Kidney epithelial cell (primary cell): ENCODE data around the gene COL18A1. TPM values are rescaled to one million over a fixed set of nuclear protein-coding genes. Genes with fewer than 3 reads are reported as not detected.

Experiments used
- DNase-seq: peaks from one replicate; pipeline ENCODE4 v3.0.0-alpha.2; 2010; ENCODE audit warnings: low read depth
- H3K27me3 ChIP-seq: 2 replicates; pipeline ENCODE4 v1.6.0; 2011; ENCODE audit warnings: low read length; ENCODE audit not compliant: control insufficient read depth, insufficient read depth
- H3K36me3 ChIP-seq: 2 replicates; pipeline ENCODE4 v1.5.1; 2011; ENCODE audit warnings: low read length; ENCODE audit not compliant: control insufficient read depth, insufficient read depth
- H3K4me3 ChIP-seq: 2 replicates; pipeline ENCODE4 v1.5.1; 2011; ENCODE audit warnings: low read depth, mild to moderate bottlenecking, control low read depth, low read length
- total RNA-seq: library from RNA; depleted of rRNA; stranded (reverse); fragments of >200 nt; gene quantifications from 2 replicates; pipeline ENCODE4 v1.2.3, GENCODE V29; 2015
- TF ChIP-seq, protein P1 (sequence below): IDR thresholded peaks from 2 replicates; pipeline ENCODE4 v1.5.1; 2011; ENCODE audit warnings: mild to moderate bottlenecking, moderate library complexity, low read length, control low read depth, inconsistent platforms; ENCODE audit not compliant: insufficient read depth, poor library complexity, severe bottlenecking

Gene COL18A1
- total RNA-seq, 1 donor from 2014 or later = 808 TPM

GRCh38 chr21:45459171-45460010 lies 54.4 kb downstream of the COL18A1 start:
- Histone ChIP-seq H3K36me3 (peaks cover 3% of the 10 kb centered on the region), H3K4me3 (no peak overlapping the region), H3K27me3 (no peaks in the 10 kb centered on the region)
- TF ChIP-seq, protein P1, sequence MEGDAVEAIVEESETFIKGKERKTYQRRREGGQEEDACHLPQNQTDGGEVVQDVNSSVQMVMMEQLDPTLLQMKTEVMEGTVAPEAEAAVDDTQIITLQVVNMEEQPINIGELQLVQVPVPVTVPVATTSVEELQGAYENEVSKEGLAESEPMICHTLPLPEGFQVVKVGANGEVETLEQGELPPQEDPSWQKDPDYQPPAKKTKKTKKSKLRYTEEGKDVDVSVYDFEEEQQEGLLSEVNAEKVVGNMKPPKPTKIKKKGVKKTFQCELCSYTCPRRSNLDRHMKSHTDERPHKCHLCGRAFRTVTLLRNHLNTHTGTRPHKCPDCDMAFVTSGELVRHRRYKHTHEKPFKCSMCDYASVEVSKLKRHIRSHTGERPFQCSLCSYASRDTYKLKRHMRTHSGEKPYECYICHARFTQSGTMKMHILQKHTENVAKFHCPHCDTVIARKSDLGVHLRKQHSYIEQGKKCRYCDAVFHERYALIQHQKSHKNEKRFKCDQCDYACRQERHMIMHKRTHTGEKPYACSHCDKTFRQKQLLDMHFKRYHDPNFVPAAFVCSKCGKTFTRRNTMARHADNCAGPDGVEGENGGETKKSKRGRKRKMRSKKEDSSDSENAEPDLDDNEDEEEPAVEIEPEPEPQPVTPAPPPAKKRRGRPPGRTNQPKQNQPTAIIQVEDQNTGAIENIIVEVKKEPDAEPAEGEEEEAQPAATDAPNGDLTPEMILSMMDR = no peak
- no peak for DNase-seq

- no peak for DNase-seq
- no peak overlapping the region for H3K4me3 ChIP-seq
- H3K27me3 ChIP-seq = no peaks in the 10 kb centered on the region
- H3K36me3 ChIP-seq = peaks cover 3% of the 10 kb centered on the region
- TF ChIP-seq, protein P1 = no peak
Measured at GRCh38 chr21:45460011-45460565, 55.1 kb downstream of the COL18A1 start.

DNA sequence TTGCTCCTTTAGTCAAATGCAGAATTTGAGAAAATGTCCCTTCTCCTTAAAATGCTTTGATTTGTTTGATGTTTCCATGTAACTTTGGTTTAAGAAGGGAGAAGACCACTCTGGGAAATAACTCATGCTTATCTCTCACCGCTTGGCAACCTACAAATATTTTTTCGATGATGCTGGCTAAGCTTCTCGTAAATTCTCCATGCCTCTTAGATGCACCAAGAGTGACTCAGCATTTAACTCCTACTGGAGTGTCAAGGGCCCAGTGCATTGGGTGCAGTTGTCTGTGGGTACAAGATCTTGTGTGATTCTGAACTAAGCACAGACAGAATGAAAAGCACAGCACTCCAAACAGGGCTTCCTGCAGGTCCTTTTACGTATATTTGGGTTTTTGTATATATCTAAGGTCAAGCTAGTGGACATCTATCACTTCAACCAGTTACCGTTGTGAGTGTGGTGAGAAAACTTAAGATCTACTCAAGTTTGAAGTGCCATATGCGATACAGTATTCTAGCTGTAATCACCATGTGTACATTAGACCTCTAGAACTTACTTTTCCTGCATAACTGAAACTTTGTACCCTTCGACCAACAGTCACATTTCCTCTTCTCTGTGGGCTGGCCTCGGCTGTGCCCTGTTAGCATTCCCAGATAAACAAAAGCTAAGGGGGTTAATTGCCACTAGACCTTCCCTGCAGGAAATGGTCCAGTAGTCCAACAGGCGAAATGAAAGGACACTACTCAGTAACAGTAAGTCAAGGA lies 55.8 kb downstream of the COL18A1 start:
- Histone ChIP-seq H3K27me3 (no peaks in the 10 kb centered on the region), H3K36me3 (peaks cover 3% of the 10 kb centered on the region), H3K4me3 (no peak overlapping the region)
- no peak for DNase-seq
- TF ChIP-seq, protein P1 = no peak

DNA sequence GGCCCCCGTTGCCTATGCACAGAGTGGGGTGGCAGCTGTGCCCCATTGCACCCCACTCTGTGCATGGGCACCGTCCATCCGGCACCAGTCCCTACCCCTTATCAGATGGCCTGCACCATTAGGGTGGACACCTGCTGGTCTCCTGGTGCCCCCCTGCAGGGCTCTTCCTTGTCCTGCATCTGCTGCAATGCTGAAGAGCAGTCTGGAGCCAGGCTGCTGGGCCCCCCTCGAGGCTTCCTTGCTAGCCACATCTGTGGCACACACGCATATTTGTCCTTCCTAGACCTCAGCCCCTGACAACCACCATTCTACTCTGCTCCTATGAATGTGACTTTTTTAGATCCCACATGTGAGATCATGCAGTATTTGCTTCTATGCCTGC lies 56.4 kb downstream of the COL18A1 start:
- Histone ChIP-seq H3K4me3 (no peak overlapping the region), H3K36me3 (peaks cover 3% of the 10 kb centered on the region), H3K27me3 (no peaks in the 10 kb centered on the region)
- no peak for DNase-seq
- TF ChIP-seq, protein P1 = no peak

DNA sequence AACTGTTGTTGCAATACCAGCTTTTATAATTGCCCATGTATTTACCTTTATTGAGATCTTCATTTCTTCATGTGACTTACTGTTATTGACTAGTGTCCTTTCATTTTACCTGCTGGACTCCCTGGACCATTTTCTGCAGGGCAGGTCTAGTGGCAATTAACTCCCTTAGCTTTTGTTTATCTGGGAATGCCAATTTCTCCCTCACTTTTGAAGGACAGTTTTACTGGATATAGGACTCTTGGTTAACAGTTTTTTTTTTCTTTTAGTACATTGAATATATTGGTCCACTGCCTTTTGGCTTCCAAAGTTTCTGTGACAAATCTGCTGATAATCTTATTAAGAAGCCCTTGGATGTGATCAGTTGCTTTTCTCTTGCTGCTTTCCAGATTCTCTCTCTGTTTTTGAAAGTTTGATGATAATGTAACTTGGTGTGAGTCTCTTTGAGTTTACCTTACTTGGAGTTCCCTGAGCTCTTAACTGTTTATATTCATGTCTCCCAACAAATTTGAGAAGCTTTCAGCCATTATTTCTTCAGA lies 56.9 kb downstream of the COL18A1 start:
- no peak overlapping the region for H3K4me3 ChIP-seq
- no peaks in the 10 kb centered on the region for H3K27me3 ChIP-seq
- H3K36me3 ChIP-seq = peaks cover 3% of the 10 kb centered on the region
- DNase-seq = no peak
- TF ChIP-seq, protein P1 = no peak
